Measurements from ENCODE around the gene TMEM135. TPM values are rescaled to one million over a fixed set of nuclear protein-coding genes. Genes with fewer than 3 reads are reported as not detected.

Gene TMEM135
- total RNA-seq, 1 experiment from 2014 or later, result 14.0 TPM

GRCh38 chr11:87353771-87354345 is 316.1 kb downstream of the TMEM135 start:
- Histone ChIP-seq H3K9me2 (replicated peaks; ENCODE audit: low read length) (no peaks in the 10 kb centered on the region), H4K20me1 (ENCODE audit: low read length) (no peaks in the 10 kb centered on the region), H3K27ac (ENCODE audit: low read length) (no peak overlapping the region), H3K9ac (ENCODE audit: low read length) (no peak overlapping the region), H3K4me2 (ENCODE audit: low read length) (no peak overlapping the region), H3K79me2 (ENCODE audit: low read length) (no peaks in the 10 kb centered on the region), H3F3A (ENCODE audit: low read length, unreplicated experiment) (no peaks in the 10 kb centered on the region), H3K9me3 (ENCODE audit: low read length) (no peaks in the 10 kb centered on the region), H3K27me3 (ENCODE audit: low read length) (no peaks in the 10 kb centered on the region), H3K4me1 (ENCODE audit: insufficient read depth, low read length) (peaks cover 29% of the 10 kb centered on the region), H2AFZ (ENCODE audit: low read length) (no peak overlapping the region), H3K4me3 (ENCODE audit: low read length) (no peak overlapping the region), H3K36me3 (ENCODE audit: low read depth, low read length) (no peaks in the 10 kb centered on the region)
- DNase-seq (no peak), ATAC-seq (no peak)
- BruUV-seq (replicated peaks), result no TSS peak
- intact Hi-C loops (cut with micrococcal nuclease), result loop anchor here (1.0 to 10.0 kb wide), 6 partner anchors 67 to 1531 kb away; no protein-coding TSS in a partner anchor
- ChIA-PET CTCF (interaction anchor here (0.8 to 1.5 kb wide), 2 partner anchors 67 to 110 kb away, joined by 4 to 8 read pairs; no protein-coding TSS in a partner anchor), POLR2A (ENCODE audit: unreplicated experiment) (interaction anchor here (0.7 kb wide), 1 partner anchor 69 kb away, joined by 4 read pairs; no protein-coding TSS in a partner anchor)
- no peak for TF ChIP-seq EZH2 (IDR thresholded peaks at IDR 0.05; ENCODE audit: low read length, unreplicated experiment)
- no peak for TF ChIP-seq CTCF (conservative IDR thresholded peaks at IDR 0.05; ENCODE audit: low read depth, low read length)
- TF ChIP-seq EZH2phosphoT487 (IDR thresholded peaks at IDR 0.05; ENCODE audit: borderline replicate concordance, low read length), result no peak

- H3K4me2 ChIP-seq (ENCODE audit: low read length), result no peak overlapping the region
- TF ChIP-seq CTCF (conservative IDR thresholded peaks at IDR 0.05; ENCODE audit: low read depth, low read length) (no peak), EZH2phosphoT487 (IDR thresholded peaks at IDR 0.05; ENCODE audit: borderline replicate concordance, low read length) (no peak), EZH2 (IDR thresholded peaks at IDR 0.05; ENCODE audit: low read length, unreplicated experiment) (no peak)
- ChIA-PET CTCF (interaction anchor here (2.2 kb wide), 1 partner anchor 66 kb away, joined by 6 read pairs; no protein-coding TSS in a partner anchor), POLR2A (ENCODE audit: unreplicated experiment) (no interaction called here)
- no peak overlapping the region for H3K4me3 ChIP-seq (ENCODE audit: low read length)
- H4K20me1 ChIP-seq (ENCODE audit: low read length), result no peaks in the 10 kb centered on the region
- H3K4me1 ChIP-seq (ENCODE audit: insufficient read depth, low read length), result peaks cover 29% of the 10 kb centered on the region
- intact Hi-C loops (cut with micrococcal nuclease), result loop anchor here (10.0 kb wide), 3 partner anchors 519 to 1529 kb away; no protein-coding TSS in a partner anchor
- no peaks in the 10 kb centered on the region for H3K36me3 ChIP-seq (ENCODE audit: low read depth, low read length)
- no peak for ATAC-seq
- H3K79me2 ChIP-seq (ENCODE audit: low read length), result no peaks in the 10 kb centered on the region
- no peak for DNase-seq
- H3K9me3 ChIP-seq (ENCODE audit: low read length), result no peaks in the 10 kb centered on the region
- H3F3A ChIP-seq (ENCODE audit: low read length, unreplicated experiment), result no peaks in the 10 kb centered on the region
- H3K27ac ChIP-seq (ENCODE audit: low read length), result no peak overlapping the region
- H3K9ac ChIP-seq (ENCODE audit: low read length), result no peak overlapping the region
- no peaks in the 10 kb centered on the region for H3K27me3 ChIP-seq (ENCODE audit: low read length)
- H2AFZ ChIP-seq (ENCODE audit: low read length), result no peak overlapping the region
- no peaks in the 10 kb centered on the region for H3K9me2 ChIP-seq (replicated peaks; ENCODE audit: low read length)
- no TSS peak for BruUV-seq (replicated peaks)
These were observed 317.9 kb downstream of the TMEM135 start for GRCh38 chr11:87355596-87355995.

GRCh38 chr11:87356428-87356827 is 318.7 kb downstream of the TMEM135 start:
- DNase-seq (no peak), ATAC-seq (no peak)
- Histone ChIP-seq H3F3A (ENCODE audit: low read length, unreplicated experiment) (no peaks in the 10 kb centered on the region), H4K20me1 (ENCODE audit: low read length) (no peaks in the 10 kb centered on the region), H3K36me3 (ENCODE audit: low read depth, low read length) (no peaks in the 10 kb centered on the region), H3K4me2 (ENCODE audit: low read length) (no peak overlapping the region), H3K4me1 (ENCODE audit: insufficient read depth, low read length) (peaks cover 23% of the 10 kb centered on the region), H3K79me2 (ENCODE audit: low read length) (no peaks in the 10 kb centered on the region), H3K27ac (ENCODE audit: low read length) (no peak overlapping the region), H3K4me3 (ENCODE audit: low read length) (no peak overlapping the region), H3K9me3 (ENCODE audit: low read length) (no peaks in the 10 kb centered on the region), H3K9me2 (replicated peaks; ENCODE audit: low read length) (no peaks in the 10 kb centered on the region), H2AFZ (ENCODE audit: low read length) (no peak overlapping the region), H3K9ac (ENCODE audit: low read length) (no peak overlapping the region), H3K27me3 (ENCODE audit: low read length) (no peaks in the 10 kb centered on the region)
- intact Hi-C loops (cut with micrococcal nuclease), result loop anchor here (10.0 kb wide), 3 partner anchors 518 to 1528 kb away; no protein-coding TSS in a partner anchor
- ChIA-PET CTCF (interaction anchor here (2.2 kb wide), 1 partner anchor 65 kb away, joined by 6 read pairs; no protein-coding TSS in a partner anchor), POLR2A (ENCODE audit: unreplicated experiment) (interaction anchor here (0.5 kb wide), 1 partner anchor 167 kb away, joined by 7 read pairs; no protein-coding TSS in a partner anchor)
- BruUV-seq (replicated peaks), result no TSS peak
- TF ChIP-seq EZH2 (IDR thresholded peaks at IDR 0.05; ENCODE audit: low read length, unreplicated experiment) (no peak), EZH2phosphoT487 (IDR thresholded peaks at IDR 0.05; ENCODE audit: borderline replicate concordance, low read length) (no peak), CTCF (conservative IDR thresholded peaks at IDR 0.05; ENCODE audit: low read depth, low read length) (no peak)

Data from PC-3 (cell line).